HepG2 (cell line): ENCODE measurements around the gene MEA1. TPM values are rescaled to one million over a fixed set of nuclear protein-coding genes. Genes with fewer than 3 reads are reported as not detected.

Experiments used
- ATAC-seq: fragments of 200-7000 bp; cut with Tn5 transposase; 3 replicates; pipeline ENCODE4 v1.9.1; 2020; ENCODE audit warnings: mild to moderate bottlenecking, moderate library complexity
- BruUV-seq: library from RNA; stranded (reverse); fragments of 400-500 nt; replicated peaks from 2 replicates; lab custom pipeline; 2021; lab: Mats Ljungman, UMichigan
- CTCF ChIA-PET: fragments of 300-600 bp; formaldehyde crosslinking; extraction: SDS; loops from one replicate; lab custom pipeline; 2021; ENCODE audit warnings: low total read pairs, inconsistent platforms, low intra/inter-chr PET ratio; lab: Yijun Ruan, JAX
- POLR2A ChIA-PET: fragments of 350-600 bp; sonication (Branson Sonifier 250); formaldehyde crosslinking; loops from one replicate; lab custom pipeline; 2020; ENCODE audit warnings: antibody characterized with exemption, inconsistent platforms; lab: Yijun Ruan, JAX
- DNase-seq: peaks from one replicate; pipeline ENCODE4 v3.0.0-alpha.2; 2015; ENCODE audit warnings: low spot score
- FAIRE-seq: peaks from 3 replicates; lab custom pipeline; 2011; peaks lifted over from hg19 to GRCh38; lab: Jason Lieb, UNC
- H2AFZ ChIP-seq: one replicate; pipeline ENCODE4 v1.6.1; 2011; ENCODE audit warnings: low read length, inconsistent platforms
- H3K27ac ChIP-seq: fragments of 300-600 bp; 3 replicates; pipeline ENCODE4 v1.8.0; 2011; ENCODE audit warnings: mixed run types, mild to moderate bottlenecking, mixed read lengths, low read length, inconsistent platforms; ENCODE audit not compliant: insufficient read depth; ENCODE audit errors: extremely low read length
- H3K27me3 ChIP-seq, 2 experiments: fragments of 200-600 bp in 1 of 2; 2 replicates in 1 of 2; 3 replicates in 1 of 2; pipeline versions ENCODE4 v1.6.0 to v1.8.0; 2011; ENCODE audit warnings: low read length in 2 of 2, mild to moderate bottlenecking in 2 of 2, moderate library complexity in 2 of 2, inconsistent platforms in 1 of 2; ENCODE audit not compliant: insufficient read depth in 2 of 2, control insufficient read depth in 1 of 2
- H3K36me3 ChIP-seq, 2 experiments: fragments of 200-600 bp in 1 of 2; replicated peaks in 1 of 2; 2 replicates in 1 of 2; 3 replicates in 1 of 2; pipeline versions ENCODE4 v1.5.1 to v1.8.0; 2011; ENCODE audit warnings: low read length in 2 of 2, inconsistent platforms in 1 of 2; ENCODE audit not compliant: insufficient read depth in 2 of 2, control insufficient read depth in 1 of 2
- H3K4me1 ChIP-seq: 2 replicates; pipeline ENCODE4 v1.5.1; 2012; ENCODE audit warnings: low read length, inconsistent platforms; ENCODE audit not compliant: insufficient read depth
- H3K4me2 ChIP-seq: 2 replicates; pipeline ENCODE4 v1.6.0; 2011; ENCODE audit warnings: low read depth, low read length, inconsistent platforms
- H3K4me3 ChIP-seq, 3 experiments: fragments of 200-600 bp in 1 of 3; sonication (generic), shearing (Covaris generic) in 1 of 3; replicated peaks in 1 of 3; 2 replicates each; pipeline ENCODE4 v1.5.1; 2011 to 2016; ENCODE audit warnings: low read length in 3 of 3, inconsistent platforms in 2 of 3, low read depth in 2 of 3, mild to moderate bottlenecking in 2 of 3, control low read depth in 1 of 3, mixed read lengths in 1 of 3; ENCODE audit not compliant: insufficient read depth in 1 of 3
- H3K79me2 ChIP-seq: one replicate; pipeline ENCODE4 v1.6.1; 2011; ENCODE audit warnings: low read length, inconsistent platforms; ENCODE audit not compliant: insufficient read depth
- H3K9ac ChIP-seq: 2 replicates; pipeline ENCODE4 v1.6.0; 2011; ENCODE audit warnings: mild to moderate bottlenecking, low read depth, low read length, inconsistent platforms; ENCODE audit not compliant: insufficient read depth
- H3K9me3 ChIP-seq: 2 replicates; pipeline ENCODE4 v1.5.1; 2012; ENCODE audit warnings: mild to moderate bottlenecking, low read length
- H4K20me1 ChIP-seq: 2 replicates; pipeline ENCODE4 v1.6.0; 2011; ENCODE audit warnings: inconsistent platforms, mild to moderate bottlenecking, low read length, moderate library complexity; ENCODE audit not compliant: insufficient read depth
- CEBPG ChIP-seq: IDR thresholded peaks from 2 replicates; pipeline ENCODE4 v1.6.1; 2016
- DNMT3B ChIP-seq: conservative IDR thresholded peaks from 2 replicates; pipeline ENCODE4 v1.6.1; 2016; ENCODE audit warnings: missing biosample characterization, control low read depth
- ESRRA ChIP-seq: sonication (generic); formaldehyde crosslinking; IDR thresholded peaks from 2 replicates; pipeline ENCODE4 v1.5.1; 2020; ENCODE audit warnings: mild to moderate bottlenecking, low read depth, missing genetic modification reagents
- GABPA ChIP-seq, 2 experiments: IDR thresholded peaks; 2 replicates each; pipeline ENCODE4 v1.6.1; 2011 to 2016; ENCODE audit warnings: low read depth in 2 of 2, low read length in 1 of 2, missing biosample characterization in 1 of 2, missing genetic modification characterization in 1 of 2
- IRF2 ChIP-seq: IDR thresholded peaks from 2 replicates; pipeline ENCODE4 v1.6.1; 2018; ENCODE audit warnings: missing genetic modification reagents, missing compliant biosample characterization
- IRX3 ChIP-seq: sonication (generic); formaldehyde crosslinking; IDR thresholded peaks from 2 replicates; pipeline ENCODE4 v1.8.1; 2023; ENCODE audit warnings: mild to moderate bottlenecking, low read depth, missing genetic modification reagents, borderline replicate concordance
- MED1 ChIP-seq: sonication (generic); formaldehyde crosslinking; IDR thresholded peaks from 2 replicates; pipeline ENCODE4 v1.4.0; 2020; ENCODE audit warnings: missing genetic modification reagents
- PHF20 ChIP-seq: sonication (generic); formaldehyde crosslinking; IDR thresholded peaks from 2 replicates; pipeline ENCODE4 v1.5.0; 2020; ENCODE audit warnings: mild to moderate bottlenecking, missing genetic modification reagents
- SALL1 ChIP-seq: sonication (generic); formaldehyde crosslinking; IDR thresholded peaks from 2 replicates; pipeline ENCODE4 v1.8.0; 2022; ENCODE audit warnings: mild to moderate bottlenecking, missing genetic modification reagents
- SAP130 ChIP-seq: IDR thresholded peaks from 2 replicates; pipeline ENCODE4 v1.6.1; 2016; ENCODE audit warnings: low read depth
- SMAD3 ChIP-seq: sonication (generic); formaldehyde crosslinking; IDR thresholded peaks from 2 replicates; pipeline ENCODE4 v1.4.0; 2020; ENCODE audit warnings: missing genetic modification reagents
- SOX6 ChIP-seq, 2 experiments: fragments of 450-650 bp in 1 of 2; sonication (generic) in 1 of 2; formaldehyde crosslinking in 1 of 2; IDR thresholded peaks; 2 replicates each; pipeline versions ENCODE4 v1.4.0 to v1.6.1; 2017 to 2020; ENCODE audit warnings: antibody characterized with exemption in 1 of 2, mild to moderate bottlenecking in 1 of 2, missing genetic modification reagents in 1 of 2
- TARDBP ChIP-seq: sonication (generic); formaldehyde crosslinking; IDR thresholded peaks from 2 replicates; pipeline ENCODE4 v1.8.0; 2022; ENCODE audit warnings: mild to moderate bottlenecking, missing genetic modification reagents
- TFDP2 ChIP-seq: sonication (generic); formaldehyde crosslinking; IDR thresholded peaks from 2 replicates; pipeline ENCODE4 v1.4.0; 2020; ENCODE audit warnings: missing genetic modification reagents
- THAP11 ChIP-seq: IDR thresholded peaks from 2 replicates; pipeline ENCODE4 v1.6.1; 2016; ENCODE audit warnings: missing biosample characterization, missing genetic modification reagents
- ZNF350 ChIP-seq: sonication (generic); formaldehyde crosslinking; IDR thresholded peaks from 2 replicates; pipeline ENCODE4 v1.4.0; 2020; ENCODE audit warnings: mild to moderate bottlenecking, low read depth, missing genetic modification reagents, borderline replicate concordance
- ZNF609 ChIP-seq: sonication (generic); formaldehyde crosslinking; IDR thresholded peaks from 2 replicates; pipeline ENCODE4 v1.4.0; 2020; ENCODE audit warnings: mild to moderate bottlenecking, missing genetic modification reagents, borderline replicate concordance
- ZNF616 ChIP-seq: sonication (generic); formaldehyde crosslinking; IDR thresholded peaks from 2 replicates; pipeline ENCODE4 v1.5.0; 2020; ENCODE audit warnings: low read depth, mild to moderate bottlenecking, missing genetic modification reagents
- ZNF746 ChIP-seq: sonication (generic); formaldehyde crosslinking; IDR thresholded peaks from 2 replicates; pipeline ENCODE4 v1.8.0; 2022; ENCODE audit warnings: mild to moderate bottlenecking, missing genetic modification reagents
- ZSCAN30 ChIP-seq: sonication (generic); formaldehyde crosslinking; IDR thresholded peaks from 2 replicates; pipeline ENCODE4 v1.5.0; 2020; ENCODE audit warnings: mild to moderate bottlenecking, missing genetic modification reagents
- WGBS: methylation state at CpG from one replicate; pipeline ENCODE4 v1.1.6; 2017; ENCODE audit warnings: low lambda C conversion rate; 5-methylcytosine and 5-hydroxymethylcytosine counted together
- in situ Hi-C: cut with HindIII; loops from 2 replicates; pipeline ENCODE4 v1.10.0; 2017; ENCODE audit warnings: low pct_unique_long_range_greater_than_20kb; ENCODE audit not compliant: extremely low pct_ligation_motif_present
- intact Hi-C: fragments of 100-400 bp; cut with micrococcal nuclease; formaldehyde crosslinking; loops from one replicate; pipeline ENCODE4 v1.10.0; 2022; ENCODE audit not compliant: unreplicated experiment
- polyA plus RNA-seq, 8 experiments: library from polyadenylated mRNA; depleted of rRNA in 3 of 8; stranded (reverse) in 7 of 8; unstranded in 1 of 8; fragments of >200 nt; fragmentation: Illumina TruSeq in 4 of 8; extraction: Trizol in 4 of 8; gene quantifications; 2 replicates each; pipeline versions ENCODE4 v1.2.1 to v1.2.3, GENCODE V29; 2011 to 2016; ENCODE audit warnings: low read depth in 4 of 8, missing spikeins in 1 of 8, mixed read lengths in 1 of 8; ENCODE audit not compliant: insufficient read depth in 1 of 8
- total RNA-seq, 5 experiments: library from RNA; depleted of rRNA; stranded (reverse); fragments of >200 nt; fragmentation: Illumina TruSeq; extraction: Trizol; gene quantifications; 2 replicates each; pipeline ENCODE4 v1.2.3, GENCODE V29; 2016; ENCODE audit warnings: low read depth in 1 of 5

The MEA1 gene
- total and polyA plus RNA-seq, 2 of the 13 experiments (the other 11 are each of a cell fraction or from before 2014, with no cell fraction given), result 75.6 to 86.2 TPM

- H3K27ac ChIP-seq, result peak overlapping the region; percentile 53
- WGBS, result 29% methylated on average over 4 of the region's 4 CpGs
- peak; percentile 70 for DNase-seq
- no peaks in the 10 kb centered on the region for H3K27me3 ChIP-seq
- H3K4me2 ChIP-seq, result peak overlapping the region; percentile 26; the same call in 1 of the 2 replicates
- FAIRE-seq, result peak; percentile 89
- H2AFZ ChIP-seq, result no peak overlapping the region
- ChIA-PET POLR2A (interaction anchor here (0.9 to 3.4 kb wide), 12 partner anchors 9 to 84 kb away, joined by 3 to 38 read pairs (median 6); partner anchors contain the start of genes CNPY3, CUL7, GNMT and KLHDC3), CTCF (no interaction called here)
- peaks cover 47% of the 10 kb centered on the region for H3K4me1 ChIP-seq
- H3K9me3 ChIP-seq, result no peaks in the 10 kb centered on the region
- ATAC-seq, result peak; percentile 43
- H3K4me3 ChIP-seq, result no peak overlapping the region
- H4K20me1 ChIP-seq, result no peaks in the 10 kb centered on the region
- no peaks in the 10 kb centered on the region for H3K36me3 ChIP-seq
- in situ Hi-C loops, result no loop called here
- 0 out of 2 replicates have a peak overlapping the region, but pooled peaks have one; percentile 13 for H3K9ac ChIP-seq
- BruUV-seq, result no TSS peak
- H3K79me2 ChIP-seq, result no peaks in the 10 kb centered on the region
- intact Hi-C loops, result loop anchor here (2.0 kb wide), 1 partner anchor 41 kb away; the partner anchor contains the start of gene CNPY3
- TF ChIP-seq GABPA (IDR thresholded peaks at IDR 0.05; ENCODE audit: low read depth, low read length) (no peak), GABPA (CRISPR knock-in tag; IDR thresholded peaks at IDR 0.05; ENCODE audit: low read depth) (0 out of 2 replicates have a peak, but pooled peaks have one; percentile 22), ZNF350 (CRISPR knock-in tag) (0 out of 2 replicates have a peak, but pooled peaks have one; percentile 21), SAP130 (0 out of 2 replicates have a peak, but pooled peaks have one; percentile 39), THAP11 (CRISPR knock-in tag) (peak; percentile 60; the same call in 1 of the 2 replicates), MED1 (CRISPR knock-in tag) (peak; percentile 26; the same call in 1 of the 2 replicates), IRF2 (CRISPR knock-in tag) (0 out of 2 replicates have a peak, but pooled peaks have one; percentile 45), SMAD3 (no peak), ZNF746 (CRISPR knock-in tag) (peak; percentile 49; the same call in 1 of the 2 replicates), TARDBP (peak; percentile 65), SOX6 (IDR thresholded peaks at IDR 0.05) (no peak), SOX6 (CRISPR knock-in tag; IDR thresholded peaks at IDR 0.05) (peak; percentile 48; the same call in 1 of the 2 replicates), IRX3 (0 out of 2 replicates have a peak, but pooled peaks have one; percentile 34), DNMT3B (no peak), TFDP2 (CRISPR knock-in tag) (peak; percentile 77; the same call in 1 of the 2 replicates), ZNF616 (CRISPR knock-in tag) (no peak), ZNF609 (CRISPR knock-in tag) (0 out of 2 replicates have a peak, but pooled peaks have one; percentile 10), ESRRA (CRISPR knock-in tag) (peak; percentile 76; the same call in 1 of the 2 replicates), SALL1 (CRISPR knock-in tag) (peak; percentile 38; the same call in 1 of the 2 replicates), CEBPG (CRISPR knock-in tag) (peak; percentile 72), ZSCAN30 (CRISPR knock-in tag) (0 out of 2 replicates have a peak, but pooled peaks have one; percentile 45), PHF20 (CRISPR knock-in tag) (no peak)
Measured at GRCh38 chr6:42969934-42970333, 43.8 kb downstream of the MEA1 start.
